ACHN (cell line): Measurements from ENCODE around the gene MAP3K5.
A peak's percentile ranks its signal among the peaks of the same experiment; 100 is the strongest.
"Not testable (repeated sequence)": the region's sequence is repeated elsewhere in the genome, so short reads cannot be mapped to it uniquely, and the experiment has no call there.

ENCODE experiments used
- DNase-seq: peaks from one replicate; pipeline ENCODE4 v3.0.0-alpha.2; 2015
- in situ Hi-C: cut with HindIII; loops from 2 replicates; pipeline ENCODE4 v1.10.0; 2017; ENCODE audit warnings: low sequenced_read_pairs, low pct_ligation_motif_present, low pct_unique_long_range_greater_than_20kb

The MAP3K5 gene

DNA sequence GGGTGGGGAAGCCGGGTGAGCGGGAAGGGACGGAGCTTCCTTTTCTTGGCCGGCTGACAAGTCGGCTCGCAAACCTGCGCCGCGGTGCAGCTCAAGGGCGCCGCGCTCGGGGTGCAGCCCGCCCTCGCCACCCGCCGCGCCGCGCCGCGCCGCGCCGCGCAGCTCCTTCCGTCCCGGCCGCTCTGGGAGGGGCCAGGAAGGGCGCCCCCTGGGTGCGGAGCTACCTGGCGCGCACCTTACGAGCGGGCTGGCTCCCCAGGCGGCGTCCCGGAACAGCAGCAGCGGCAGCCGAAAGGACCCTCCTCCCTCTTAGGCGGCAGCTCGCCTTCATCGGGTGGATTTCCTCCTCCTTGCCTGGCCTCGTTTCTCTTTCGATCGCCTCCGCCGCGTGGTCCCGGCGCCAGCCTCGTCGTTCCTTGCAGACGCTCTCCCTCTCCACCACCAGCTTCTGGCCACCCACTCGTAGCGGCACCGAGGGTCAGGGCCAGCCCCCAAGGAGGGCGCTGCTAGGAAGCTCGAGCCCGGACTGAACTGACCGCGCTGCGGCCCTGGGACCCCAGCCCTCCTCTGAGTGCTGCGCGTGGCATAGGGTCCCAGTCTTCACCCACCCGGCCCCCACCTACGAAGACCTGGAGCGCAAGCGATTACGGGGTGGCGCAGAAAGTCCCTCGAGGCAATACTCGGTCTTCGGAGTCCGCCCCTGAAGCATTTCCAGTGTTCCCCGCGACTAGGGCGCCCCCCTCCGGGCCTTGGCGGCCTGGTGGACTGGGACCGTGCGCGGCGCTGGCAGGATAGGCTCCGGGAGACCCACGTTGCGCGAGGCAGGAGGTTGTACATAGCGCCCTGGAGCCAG is at the start of gene MAP3K5:
Gene MAP3K5, minus strand, starts transcription at position 68 of the 853 bp plus-strand sequence. CDS start 320 bp downstream, outside the sequence.
- peak; percentile 88 for DNase-seq
- in situ Hi-C loops, result no loop called here

DNA sequence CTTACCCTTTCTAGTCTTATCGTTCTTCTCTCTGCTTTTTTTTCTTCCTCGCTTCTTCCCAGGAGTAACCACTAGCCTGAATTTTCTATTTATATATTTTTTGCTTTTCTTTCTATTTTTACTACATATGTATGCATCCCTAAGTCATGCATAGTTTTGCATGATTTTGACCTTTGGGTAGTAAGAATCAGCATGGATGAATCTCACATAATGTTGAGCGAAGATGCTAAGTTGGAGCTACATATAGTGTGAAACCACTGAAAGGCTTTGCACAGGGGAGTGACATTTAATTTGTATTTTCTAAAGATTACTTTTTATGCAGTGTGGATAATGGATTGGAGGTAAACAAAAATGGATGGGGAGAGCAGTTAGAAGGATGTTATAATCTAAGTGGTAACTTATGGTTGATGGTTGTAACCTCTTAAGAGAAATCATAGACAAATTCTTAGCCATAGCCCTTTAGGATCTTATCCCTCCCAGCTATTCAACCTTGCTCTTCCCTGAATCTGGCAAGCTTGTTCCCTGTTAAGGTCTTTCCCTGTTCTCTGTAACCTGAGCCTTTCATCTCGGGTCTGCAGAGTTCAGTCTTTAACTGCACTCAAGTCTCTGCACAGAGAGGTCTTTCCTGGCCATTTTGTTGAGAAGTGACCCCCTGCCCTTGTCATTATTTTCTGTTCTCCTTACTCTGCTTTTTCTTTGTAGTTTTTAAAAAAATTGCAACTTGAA is 48.2 kb upstream of the MAP3K5 start:
- in situ Hi-C loops, result no loop called here
- no peak for DNase-seq

- in situ Hi-C loops, result no loop called here
- no peak for DNase-seq
Observed at GRCh38 chr6:136831873-136832562, 39.7 kb upstream of the MAP3K5 start.

DNA sequence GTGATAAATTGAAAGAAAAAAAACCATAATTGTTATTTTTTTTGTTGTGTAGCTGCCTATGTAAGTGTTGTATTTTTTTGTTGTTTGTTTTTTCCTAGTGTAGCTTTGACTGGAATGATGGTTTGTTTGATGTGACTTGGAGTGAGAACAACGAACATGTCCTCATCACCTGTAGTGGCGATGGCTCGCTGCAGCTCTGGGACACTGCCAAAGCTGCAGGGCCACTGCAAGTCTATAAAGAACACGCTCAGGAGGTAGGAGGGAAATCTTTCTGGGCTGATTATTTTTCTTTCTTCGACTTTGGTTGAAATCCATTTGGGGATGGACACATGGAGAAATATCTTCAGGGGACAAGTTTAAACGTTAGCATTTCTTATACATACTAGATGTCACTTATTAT is 33.9 kb upstream of the MAP3K5 start:
- in situ Hi-C loops, result no loop called here

GRCh38 chr6:136823128-136823660 is 30.9 kb upstream of the MAP3K5 start:
- in situ Hi-C loops, result no loop called here
- no peak for DNase-seq

More for the DNA sequence above, 33.9 kb upstream of the MAP3K5 start:
- DNase-seq, result no peak

DNA sequence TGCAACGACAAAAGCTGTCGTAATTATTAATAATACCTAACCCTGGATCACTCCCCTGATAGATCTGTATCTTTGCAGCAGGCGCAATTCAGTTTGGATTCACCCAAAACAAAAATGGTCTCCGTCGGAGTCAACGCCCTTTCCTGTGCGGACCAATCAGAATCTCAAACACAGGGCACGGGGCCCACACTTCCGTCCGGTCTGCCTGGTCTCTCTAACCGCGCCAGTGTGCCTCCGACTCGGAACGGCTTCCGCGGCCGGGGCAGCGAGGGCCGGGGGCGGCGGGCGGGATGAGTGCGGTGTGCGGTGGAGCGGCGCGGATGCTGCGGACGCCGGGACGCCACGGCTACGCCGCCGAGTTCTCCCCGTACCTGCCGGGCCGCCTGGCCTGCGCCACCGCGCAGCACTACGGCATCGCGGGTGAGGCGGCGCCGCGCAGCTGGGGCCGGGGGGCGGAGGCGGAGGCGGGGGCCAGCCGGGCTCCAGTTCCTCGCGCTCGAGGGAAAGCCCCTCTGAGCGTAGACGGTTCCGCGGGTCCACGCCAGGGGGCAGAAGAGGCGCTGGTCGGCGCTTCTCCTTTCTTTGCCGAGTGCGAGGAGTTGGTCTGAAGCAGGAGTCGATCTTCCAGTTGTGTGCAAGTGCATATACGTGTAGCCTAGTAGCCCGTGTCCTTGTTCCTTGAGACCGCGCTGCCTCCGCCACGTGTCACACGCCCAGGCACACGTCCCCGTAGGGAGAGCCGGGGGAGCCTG is 30.3 kb upstream of the MAP3K5 start, which contains the start of gene PEX7:
Gene PEX7, plus strand, starts transcription at position 217 of the 752 bp plus-strand sequence. Its CDS starts 74 bp downstream, at position 291.
- in situ Hi-C loops, result no loop called here
- DNase-seq, result peak; percentile 90

DNA sequence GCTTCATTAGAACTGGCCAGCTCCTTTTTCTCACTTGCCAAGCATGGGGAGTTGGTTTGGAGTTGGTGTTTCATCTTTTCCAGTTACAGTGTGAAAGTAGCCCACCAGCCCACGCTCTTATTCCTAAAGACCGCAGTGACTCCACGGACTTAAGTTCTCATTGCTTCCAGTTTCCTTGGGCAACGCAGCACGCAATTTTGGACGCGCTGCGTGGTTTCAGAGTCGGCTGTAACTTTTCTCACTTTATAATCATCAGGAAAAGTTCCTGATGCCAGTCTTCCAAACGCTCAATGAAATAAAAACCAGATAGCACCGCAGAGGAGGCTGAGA is 29.7 kb upstream of the MAP3K5 start:
- DNase-seq, result no peak
- in situ Hi-C loops, result no loop called here

GRCh38 chr6:136820561-136820960 is 28.3 kb upstream of the MAP3K5 start:
- in situ Hi-C loops, result no loop called here
- DNase-seq, result no peak

DNA sequence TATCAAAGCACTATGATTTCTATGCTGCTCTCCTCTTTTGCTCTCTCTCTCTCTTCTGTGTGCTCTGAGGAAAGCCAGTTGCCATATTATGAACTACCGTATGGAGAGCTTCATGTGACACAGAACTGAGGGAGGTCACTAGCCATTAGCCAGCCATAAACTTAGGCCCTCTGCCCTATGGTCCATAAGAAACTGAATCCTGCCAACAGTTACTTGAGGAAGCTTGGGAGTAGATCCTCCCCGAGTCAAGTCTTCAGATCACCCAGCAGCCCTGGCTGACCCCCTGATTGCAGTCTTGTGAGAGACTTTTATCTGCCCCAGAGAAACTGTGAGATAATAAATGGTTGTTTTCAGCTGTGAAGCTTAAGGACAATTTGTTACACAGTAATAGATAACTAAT is 24.4 kb upstream of the MAP3K5 start:
- DNase-seq, result no peak
- in situ Hi-C loops, result no loop called here

DNA sequence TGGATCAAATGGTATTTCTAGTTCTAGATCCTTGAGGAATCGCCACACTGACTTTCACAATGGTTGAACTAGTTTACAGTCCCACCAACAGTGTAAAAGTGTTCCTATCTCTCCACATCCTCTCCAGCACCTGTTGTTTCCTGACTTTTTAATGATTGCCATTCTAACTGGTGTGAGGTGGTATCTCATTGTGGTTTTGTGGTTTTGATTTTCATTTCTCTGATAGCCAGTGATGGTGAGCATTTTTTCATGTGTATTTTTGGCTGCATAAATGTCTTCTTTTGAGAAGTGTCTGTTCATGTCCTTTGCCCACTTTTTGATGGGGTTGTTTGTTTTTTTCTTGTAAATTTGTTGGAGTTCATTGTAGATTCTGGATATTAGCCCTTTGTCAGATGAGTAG is 23.3 kb upstream of the MAP3K5 start:
- DNase-seq, in situ Hi-C loops: not testable (repeated sequence)

- in situ Hi-C loops, result no loop called here
- DNase-seq, result no peak
Observed at GRCh38 chr6:136812174-136812573, 19.9 kb upstream of the MAP3K5 start.

DNA sequence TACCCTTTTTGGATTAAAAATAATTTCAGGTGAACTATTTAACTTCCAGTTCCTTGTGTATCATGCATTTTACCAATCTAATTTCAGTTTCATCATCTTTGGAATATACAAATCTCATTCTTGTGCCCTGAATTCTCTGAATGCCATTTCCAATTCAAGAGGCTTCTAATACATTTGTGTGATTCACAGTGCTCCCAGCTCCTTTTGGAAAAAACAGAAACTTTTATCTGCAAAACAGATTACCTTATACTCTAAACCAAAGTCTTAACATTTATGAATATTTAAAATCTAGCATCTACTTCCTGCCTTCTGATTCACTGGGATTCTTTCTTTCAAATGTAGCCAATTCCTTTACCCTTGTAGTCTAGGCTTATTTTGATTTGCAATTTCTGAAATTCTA is 19.0 kb upstream of the MAP3K5 start:
- DNase-seq, result no peak
- in situ Hi-C loops, result no loop called here

- in situ Hi-C loops, result no loop called here
- DNase-seq, result no peak
Observed at GRCh38 chr6:136809091-136809860, 17.0 kb upstream of the MAP3K5 start.

GRCh38 chr6:136803608-136804007 is 11.3 kb upstream of the MAP3K5 start:
- no peak for DNase-seq
- in situ Hi-C loops, result no loop called here

- in situ Hi-C loops, result no loop called here
- no peak for DNase-seq
Observed at GRCh38 chr6:136801581-136801980, 9.3 kb upstream of the MAP3K5 start.

DNA sequence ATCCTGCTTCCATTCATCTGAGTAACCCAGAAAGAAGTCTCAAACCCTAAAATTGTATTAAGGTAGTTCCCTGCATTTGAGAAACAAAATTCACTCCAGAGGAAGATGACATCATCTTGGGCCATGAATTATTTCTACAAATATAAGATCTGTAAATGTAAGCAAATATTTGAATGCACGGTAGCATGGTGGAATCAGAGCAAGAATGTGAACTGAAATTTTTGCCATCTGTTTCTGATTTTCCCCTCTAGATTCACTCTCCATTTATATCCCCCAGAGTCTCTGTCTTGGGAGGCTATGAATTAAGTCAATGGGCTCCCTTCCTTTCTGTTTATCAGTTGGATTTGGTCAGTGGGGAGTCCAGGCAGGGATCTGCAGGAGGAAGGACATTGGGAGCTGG is 5.8 kb upstream of the MAP3K5 start:
- in situ Hi-C loops, result no loop called here
- no peak for DNase-seq

DNA sequence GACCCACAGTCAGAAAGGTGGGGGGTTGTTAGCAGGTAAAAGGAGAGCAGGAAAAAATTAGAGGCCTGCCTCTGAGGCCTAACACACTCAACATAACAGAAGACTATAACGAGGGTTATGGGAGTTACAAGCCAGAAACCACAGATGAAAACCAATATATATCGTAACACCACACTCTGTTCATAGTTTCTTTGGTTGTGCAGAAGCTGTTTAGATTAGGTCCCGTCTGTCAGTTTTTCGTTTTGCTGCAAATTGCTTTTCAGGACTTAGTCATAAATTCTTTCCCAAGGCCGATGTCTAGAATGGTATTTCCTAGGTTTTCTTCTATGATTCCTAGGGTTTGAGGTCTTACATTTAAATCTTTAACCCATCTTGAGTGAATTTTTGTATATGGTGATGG is 3.7 kb upstream of the MAP3K5 start:
- no peak for DNase-seq
- in situ Hi-C loops, result no loop called here

GRCh38 chr6:136795386-136795785 is 3.1 kb upstream of the MAP3K5 start:
- in situ Hi-C loops, result no loop called here
- DNase-seq, result no peak
